NT2/D1 (cell line): ENCODE results near the gene MPO.

ENCODE experiments used
- DNase-seq: peaks from one replicate; pipeline ENCODE4 v3.0.0-alpha.2; 2011; ENCODE audit warnings: low read depth, low spot score
- H3K27me3 ChIP-seq: 2 replicates; pipeline ENCODE4 v1.6.0; 2011; ENCODE audit warnings: mild to moderate bottlenecking; ENCODE audit not compliant: insufficient read length, insufficient read depth
- H3K36me3 ChIP-seq: 2 replicates; pipeline ENCODE4 v1.6.1; 2011; ENCODE audit warnings: mild to moderate bottlenecking, low read length, mixed read lengths; ENCODE audit not compliant: insufficient read depth, insufficient read length
- H3K4me1 ChIP-seq: 2 replicates; pipeline ENCODE4 v1.5.1; 2011; ENCODE audit not compliant: insufficient read depth, insufficient read length
- H3K4me3 ChIP-seq: 2 replicates; pipeline ENCODE4 v1.5.1; 2011; ENCODE audit warnings: low read depth; ENCODE audit not compliant: insufficient read length
- H3K9ac ChIP-seq: 2 replicates; pipeline ENCODE4 v1.6.0; 2011; ENCODE audit warnings: low read depth; ENCODE audit not compliant: insufficient read length
- H3K9me3 ChIP-seq: 2 replicates; pipeline ENCODE4 v1.5.1; 2011; ENCODE audit warnings: mild to moderate bottlenecking, low read length; ENCODE audit not compliant: insufficient read depth
- SUZ12 ChIP-seq: IDR thresholded peaks from 2 replicates; pipeline ENCODE4 v1.6.1; 2011; ENCODE audit not compliant: insufficient read length, insufficient read depth; ENCODE audit errors: extremely low read depth
- YY1 ChIP-seq: IDR thresholded peaks from 2 replicates; pipeline ENCODE4 v1.6.1; 2011; ENCODE audit not compliant: insufficient read length, insufficient read depth
- ZNF274 ChIP-seq: IDR thresholded peaks from 2 replicates; pipeline ENCODE4 v1.6.1; 2011; ENCODE audit warnings: mild to moderate bottlenecking, low read depth, low read length

The MPO gene

DNA sequence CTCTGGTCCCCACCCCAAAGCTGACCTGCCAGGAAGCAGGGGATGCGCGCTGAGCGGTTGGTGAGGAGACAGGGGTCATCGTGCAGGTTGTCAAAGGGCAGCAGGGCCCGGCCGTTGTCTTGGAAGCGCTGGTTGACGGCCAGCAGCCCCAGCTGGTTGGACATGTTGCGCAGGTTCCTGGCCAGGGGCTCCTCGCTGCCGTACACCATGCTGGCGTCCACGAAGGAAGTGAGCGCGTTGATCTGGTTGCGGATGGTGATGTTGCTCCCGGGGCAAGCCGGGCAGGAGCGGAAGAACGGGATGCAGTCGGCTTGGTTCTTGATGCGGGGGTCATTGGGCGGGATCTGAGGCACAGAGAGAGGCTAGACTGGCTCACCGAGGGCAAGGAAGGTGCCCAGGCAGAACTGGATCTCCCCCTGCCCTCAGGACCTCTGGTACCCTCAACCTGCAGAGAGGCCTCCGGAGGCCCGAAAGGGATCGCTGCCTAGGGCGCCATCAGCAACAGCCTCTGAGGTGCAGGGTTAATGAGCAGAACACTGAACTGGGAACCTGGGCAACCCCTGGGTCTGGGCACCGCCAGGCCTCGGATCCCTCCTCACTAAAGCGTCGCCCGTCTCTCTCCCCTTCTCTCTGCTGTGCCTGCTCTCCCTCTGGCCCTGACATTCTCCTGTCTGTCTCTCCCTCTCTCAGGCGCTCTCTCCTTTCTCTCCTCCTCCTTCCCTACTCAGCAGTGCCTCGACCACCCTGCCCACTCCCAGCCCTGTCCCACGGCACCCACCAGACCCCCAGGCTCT, 2.7 kb downstream of the MPO start:
- no peaks in the 10 kb centered on the region for H3K4me1 ChIP-seq
- no peak for DNase-seq
- no peaks in the 10 kb centered on the region for H3K9me3 ChIP-seq
- H3K36me3 ChIP-seq = no peaks in the 10 kb centered on the region
- no peak overlapping the region for H3K4me3 ChIP-seq
- H3K27me3 ChIP-seq = no peaks in the 10 kb centered on the region
- TF ChIP-seq YY1 (no peak), SUZ12 (no peak)
- no peak overlapping the region for H3K9ac ChIP-seq

DNA sequence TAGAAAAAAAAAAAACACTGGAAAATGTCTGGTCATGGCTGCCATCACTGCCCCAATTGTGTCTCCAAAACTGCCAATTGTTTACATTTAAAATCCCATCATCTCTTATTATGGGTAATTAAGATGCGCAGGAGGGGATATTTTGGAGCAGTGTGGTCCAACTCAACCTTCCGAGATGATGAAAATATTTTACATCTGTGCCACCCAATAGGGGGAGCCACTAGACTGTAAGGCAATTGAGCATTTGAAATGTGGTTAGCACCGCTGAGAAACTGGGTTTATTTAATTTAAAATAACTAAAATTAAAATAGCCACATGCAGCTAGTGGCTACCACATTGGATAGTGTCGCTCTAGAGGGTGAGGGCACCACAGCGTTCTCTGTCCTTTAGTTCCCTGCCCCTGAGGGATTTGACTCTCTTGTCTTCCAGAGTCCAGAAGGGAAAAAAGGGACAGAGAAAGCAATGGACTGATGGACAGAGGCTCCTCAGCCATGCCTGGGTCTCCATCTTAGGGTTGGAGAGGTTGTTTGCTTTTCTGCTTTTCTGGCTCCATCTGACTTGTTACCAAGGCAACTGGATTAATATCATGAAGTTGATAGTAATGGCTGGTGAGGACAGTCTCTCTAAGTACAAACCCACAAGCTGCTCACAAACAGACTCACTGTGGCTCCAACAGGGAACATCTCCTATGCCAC, 3.5 kb downstream of the MPO start:
- no peak overlapping the region for H3K4me3 ChIP-seq
- no peaks in the 10 kb centered on the region for H3K27me3 ChIP-seq
- H3K36me3 ChIP-seq = no peaks in the 10 kb centered on the region
- H3K9ac ChIP-seq = no peak overlapping the region
- TF ChIP-seq SUZ12 = no peak
- no peak for TF ChIP-seq YY1
- no peak for TF ChIP-seq ZNF274
- DNase-seq = peak; percentile 9
- no peaks in the 10 kb centered on the region for H3K9me3 ChIP-seq
- H3K4me1 ChIP-seq = no peaks in the 10 kb centered on the region

DNA sequence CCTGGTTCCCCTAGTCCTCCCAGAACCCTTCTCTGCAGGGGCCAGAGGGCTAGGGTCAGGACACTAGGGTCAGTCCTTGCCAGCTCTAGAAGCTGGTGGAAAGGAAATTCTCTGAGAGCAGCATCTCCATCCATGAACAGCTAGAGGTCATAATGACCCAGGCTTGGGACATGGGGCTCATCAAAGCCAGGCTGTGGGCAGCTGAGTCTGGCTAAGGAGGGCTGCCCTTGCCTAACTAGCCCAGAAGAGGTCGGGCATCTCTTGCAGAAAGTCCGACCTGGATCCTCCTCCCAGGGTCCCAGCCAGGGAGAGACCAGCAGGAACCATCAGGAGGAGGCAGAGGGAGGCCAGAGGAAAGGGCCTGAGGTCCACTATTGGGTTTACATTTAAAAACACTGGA, 4.3 kb downstream of the MPO start:
- no peaks in the 10 kb centered on the region for H3K27me3 ChIP-seq
- H3K4me3 ChIP-seq = no peak overlapping the region
- TF ChIP-seq ZNF274 = no peak

DNA sequence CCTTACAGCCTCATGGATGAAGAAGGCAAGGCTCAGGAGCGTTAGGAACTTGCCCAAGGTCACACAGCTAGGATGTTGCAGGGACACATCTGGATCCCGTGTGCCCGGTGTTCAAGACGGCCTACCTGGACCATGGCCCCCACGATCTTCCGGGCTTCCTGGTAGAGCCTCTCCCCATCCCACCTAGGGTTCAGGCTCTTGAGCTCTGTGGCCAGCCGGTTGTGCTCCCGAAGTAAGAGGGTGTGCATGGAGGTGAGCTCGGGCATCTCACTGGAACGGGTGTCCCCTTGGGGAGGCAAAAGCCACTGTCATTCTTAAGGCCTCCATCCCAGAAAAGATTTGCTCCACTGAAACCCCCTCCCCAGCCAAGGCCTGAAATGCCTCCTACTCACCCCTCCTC, 5.3 kb downstream of the MPO start:
- Histone ChIP-seq H3K36me3 (no peaks in the 10 kb centered on the region), H3K27me3 (no peaks in the 10 kb centered on the region), H3K4me1 (no peaks in the 10 kb centered on the region), H3K4me3 (no peak overlapping the region), H3K9ac (no peak overlapping the region), H3K9me3 (no peaks in the 10 kb centered on the region)
- TF ChIP-seq YY1 (no peak), SUZ12 (no peak), ZNF274 (no peak)
- DNase-seq = no peak

More for the DNA sequence above, 4.3 kb downstream of the MPO start:
- Histone ChIP-seq H3K36me3 (no peaks in the 10 kb centered on the region), H3K9me3 (no peaks in the 10 kb centered on the region), H3K9ac (no peak overlapping the region), H3K4me1 (no peaks in the 10 kb centered on the region)
- DNase-seq = no peak

DNA sequence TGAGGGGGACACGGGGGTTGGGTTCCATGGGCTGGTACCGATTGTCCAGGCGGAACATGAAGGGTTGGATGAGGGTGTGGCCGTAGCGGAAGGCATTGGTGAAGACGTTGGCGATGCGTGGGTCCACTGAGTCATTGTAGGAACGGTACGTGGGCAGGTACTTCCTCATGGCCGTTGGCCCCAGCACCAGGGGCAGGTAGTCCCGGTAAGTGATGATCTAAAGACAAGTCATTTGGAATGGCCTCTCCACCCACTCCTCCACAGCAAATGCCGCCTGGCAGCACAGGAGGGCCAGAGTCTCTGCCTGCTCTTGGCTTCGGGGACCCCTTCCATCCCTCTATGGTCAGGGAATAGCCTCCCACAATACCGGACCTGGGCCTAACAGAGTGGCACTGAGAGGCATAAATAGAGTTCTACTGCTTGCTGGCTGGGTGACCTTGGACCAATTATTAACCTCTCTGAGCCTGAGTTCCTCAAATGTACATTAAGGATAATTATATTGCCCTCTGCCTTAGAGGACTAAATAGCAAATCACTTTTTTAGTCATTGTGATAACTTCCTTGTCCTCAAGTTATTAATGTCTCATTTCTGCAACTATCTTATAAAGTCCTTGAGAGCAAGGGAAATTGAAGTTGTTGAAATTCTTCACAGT, 7.2 kb downstream of the MPO start:
- no peak for DNase-seq
- Histone ChIP-seq H3K9me3 (no peaks in the 10 kb centered on the region), H3K36me3 (no peaks in the 10 kb centered on the region), H3K4me3 (no peak overlapping the region), H3K27me3 (no peaks in the 10 kb centered on the region), H3K4me1 (no peaks in the 10 kb centered on the region), H3K9ac (no peak overlapping the region)
- TF ChIP-seq SUZ12 (no peak), ZNF274 (no peak), YY1 (no peak)

DNA sequence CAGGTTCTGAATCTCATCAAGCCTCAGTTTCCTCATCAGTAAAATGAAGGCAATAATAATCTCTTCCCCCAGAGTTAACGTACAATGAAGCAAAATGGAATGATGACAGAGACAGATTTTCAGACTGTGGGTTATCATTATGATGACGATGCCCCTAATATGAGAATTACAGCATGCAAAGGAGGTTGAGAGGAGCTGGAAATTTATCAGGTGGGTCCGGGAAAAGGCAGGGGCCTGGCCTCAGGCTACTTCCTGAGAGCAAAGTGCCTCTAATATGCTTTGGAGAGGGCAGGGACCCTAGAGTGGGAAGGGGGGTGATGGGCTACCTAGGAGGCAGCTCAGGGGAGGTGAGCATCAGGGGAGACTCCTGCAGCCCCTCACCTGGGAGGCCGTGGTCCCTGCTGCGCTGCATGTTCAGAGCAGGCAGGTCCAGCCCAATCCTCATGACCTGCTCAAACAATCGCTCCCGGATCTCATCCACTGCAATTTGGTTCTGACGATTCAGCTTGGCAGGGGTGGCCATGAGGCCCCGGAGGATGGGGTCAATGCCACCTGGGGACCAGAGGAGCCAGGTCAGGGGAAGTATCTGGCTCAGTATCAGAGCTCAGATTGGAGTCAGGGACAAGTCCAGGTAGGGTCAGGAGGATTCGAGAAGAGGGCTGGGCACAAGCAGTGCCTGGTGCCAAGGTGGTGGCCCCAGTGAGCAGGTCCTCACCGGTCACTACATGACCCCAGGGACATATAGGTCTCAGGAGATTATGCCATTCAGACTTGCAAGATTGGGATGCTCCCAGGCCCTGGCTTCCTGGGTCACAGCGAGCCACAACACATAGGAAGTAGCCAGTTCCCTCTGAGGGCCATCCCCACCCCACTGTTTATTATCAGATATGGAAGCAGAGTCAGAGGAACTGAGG, 8.1 kb downstream of the MPO start:
- no peak for DNase-seq
- H3K9me3 ChIP-seq = no peaks in the 10 kb centered on the region
- TF ChIP-seq ZNF274 = no peak
- TF ChIP-seq YY1 = no peak
- no peak for TF ChIP-seq SUZ12
- H3K4me1 ChIP-seq = no peaks in the 10 kb centered on the region
- H3K4me3 ChIP-seq = no peak overlapping the region
- H3K36me3 ChIP-seq = no peaks in the 10 kb centered on the region
- no peak overlapping the region for H3K9ac ChIP-seq
- no peaks in the 10 kb centered on the region for H3K27me3 ChIP-seq
